Osteoblast (primary cell): ENCODE data around the gene CTCFL. TPM values are rescaled to one million over a fixed set of nuclear protein-coding genes. Genes with fewer than 3 reads are reported as not detected.

Experiments used
- DNase-seq: peaks from one replicate; pipeline ENCODE4 v3.0.0; 2011; ENCODE audit warnings: low spot score, mixed read lengths; ENCODE audit not compliant: insufficient read length; ENCODE audit errors: missing footprints
- H2AFZ ChIP-seq: 2 replicates; pipeline ENCODE4 v1.6.0; 2011; ENCODE audit warnings: mild to moderate bottlenecking, low read length
- H3K27ac ChIP-seq: 2 replicates; pipeline ENCODE4 v1.5.1; 2011; ENCODE audit warnings: mild to moderate bottlenecking, low read depth, low read length, moderate library complexity
- H3K27me3 ChIP-seq: 2 replicates; pipeline ENCODE4 v1.6.0; 2012; ENCODE audit warnings: mild to moderate bottlenecking, control low read depth, inconsistent platforms, low read length, moderate library complexity; ENCODE audit not compliant: insufficient read depth
- H3K36me3 ChIP-seq: 2 replicates; pipeline ENCODE4 v1.5.1; 2011; ENCODE audit warnings: mild to moderate bottlenecking, low read length, control low read depth, moderate library complexity; ENCODE audit not compliant: insufficient read depth
- H3K4me1 ChIP-seq: 2 replicates; pipeline ENCODE4 v1.5.1; 2011; ENCODE audit warnings: mild to moderate bottlenecking, low read length, control low read depth, moderate library complexity; ENCODE audit not compliant: insufficient read depth
- H3K4me2 ChIP-seq: 2 replicates; pipeline ENCODE4 v1.6.0; 2011; ENCODE audit warnings: mild to moderate bottlenecking, low read length; ENCODE audit not compliant: insufficient read depth
- H3K4me3 ChIP-seq: fragments of 200-600 bp; sonication (generic); 3 replicates; pipeline ENCODE4 v1.5.1; 2012; ENCODE audit warnings: mild to moderate bottlenecking, low read length, inconsistent platforms; ENCODE audit not compliant: insufficient read depth
- H3K79me2 ChIP-seq: 2 replicates; pipeline ENCODE4 v1.6.0; 2012; ENCODE audit warnings: mild to moderate bottlenecking, low read length, control low read depth, inconsistent platforms; ENCODE audit not compliant: insufficient read depth
- H3K9me3 ChIP-seq: 2 replicates; pipeline ENCODE4 v1.5.1; 2011; ENCODE audit warnings: low read depth, low read length, control low read depth
- H4K20me1 ChIP-seq: 2 replicates; pipeline ENCODE4 v1.6.0; 2012; ENCODE audit warnings: mild to moderate bottlenecking, low read length, control low read depth; ENCODE audit not compliant: insufficient read depth
- total RNA-seq: library from RNA; depleted of rRNA; stranded (reverse); fragments of >200 nt; gene quantifications from 2 replicates; pipeline ENCODE4 v1.2.3, GENCODE V29; 2012
- TF ChIP-seq, protein P1 (sequence below): IDR thresholded peaks from 2 replicates; pipeline ENCODE4 v1.5.1; 2011; ENCODE audit warnings: mild to moderate bottlenecking, low read depth, low read length, moderate library complexity; ENCODE audit errors: extremely low read depth

Gene CTCFL
- total RNA-seq, 1 donor: not detected

DNA sequence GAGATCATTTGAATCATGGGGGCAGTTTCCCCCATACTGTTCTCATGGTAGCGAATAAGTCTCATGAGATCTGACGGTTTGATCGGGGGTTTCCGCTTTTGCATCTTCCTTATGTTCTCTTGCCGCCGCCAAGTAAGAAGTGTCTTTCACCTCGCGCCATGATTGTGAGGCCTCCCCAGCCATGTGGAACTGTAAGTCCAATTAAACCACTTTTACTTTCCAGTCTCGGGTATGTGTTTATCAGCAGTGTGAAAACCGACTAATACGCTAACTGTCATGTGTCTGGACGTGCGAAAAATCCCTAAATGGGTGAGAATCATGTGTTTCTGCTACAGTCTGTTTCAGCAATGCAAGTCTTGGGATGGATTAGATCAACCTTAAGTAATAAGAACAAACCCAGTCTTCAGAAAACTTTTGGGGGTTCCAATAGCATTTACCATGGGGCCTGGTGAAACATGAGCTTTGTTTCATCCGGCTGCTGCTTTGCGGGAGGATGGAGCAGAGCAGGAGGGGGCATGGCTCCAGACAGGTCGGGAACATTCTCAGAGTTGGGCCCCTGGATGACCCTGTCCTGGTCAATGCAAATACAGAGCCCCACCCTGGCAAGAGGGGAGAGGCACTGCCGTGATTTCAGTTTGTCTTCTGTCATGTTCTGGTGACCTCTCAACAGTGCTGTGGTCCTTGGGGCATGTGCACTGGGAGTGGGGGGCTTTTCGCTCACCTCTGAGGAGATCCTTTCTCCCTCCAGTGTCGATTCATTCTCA is 41.5 kb downstream of the CTCFL start:
- Histone ChIP-seq H3K9me3 (no peaks in the 10 kb centered on the region), H2AFZ (no peak overlapping the region), H3K4me2 (no peak overlapping the region), H3K4me3 (no peak overlapping the region), H3K27ac (no peak overlapping the region), H3K36me3 (no peaks in the 10 kb centered on the region), H4K20me1 (no peaks in the 10 kb centered on the region), H3K4me1 (no peaks in the 10 kb centered on the region), H3K79me2 (no peaks in the 10 kb centered on the region), H3K27me3 (no peaks in the 10 kb centered on the region)
- TF ChIP-seq, protein P1, sequence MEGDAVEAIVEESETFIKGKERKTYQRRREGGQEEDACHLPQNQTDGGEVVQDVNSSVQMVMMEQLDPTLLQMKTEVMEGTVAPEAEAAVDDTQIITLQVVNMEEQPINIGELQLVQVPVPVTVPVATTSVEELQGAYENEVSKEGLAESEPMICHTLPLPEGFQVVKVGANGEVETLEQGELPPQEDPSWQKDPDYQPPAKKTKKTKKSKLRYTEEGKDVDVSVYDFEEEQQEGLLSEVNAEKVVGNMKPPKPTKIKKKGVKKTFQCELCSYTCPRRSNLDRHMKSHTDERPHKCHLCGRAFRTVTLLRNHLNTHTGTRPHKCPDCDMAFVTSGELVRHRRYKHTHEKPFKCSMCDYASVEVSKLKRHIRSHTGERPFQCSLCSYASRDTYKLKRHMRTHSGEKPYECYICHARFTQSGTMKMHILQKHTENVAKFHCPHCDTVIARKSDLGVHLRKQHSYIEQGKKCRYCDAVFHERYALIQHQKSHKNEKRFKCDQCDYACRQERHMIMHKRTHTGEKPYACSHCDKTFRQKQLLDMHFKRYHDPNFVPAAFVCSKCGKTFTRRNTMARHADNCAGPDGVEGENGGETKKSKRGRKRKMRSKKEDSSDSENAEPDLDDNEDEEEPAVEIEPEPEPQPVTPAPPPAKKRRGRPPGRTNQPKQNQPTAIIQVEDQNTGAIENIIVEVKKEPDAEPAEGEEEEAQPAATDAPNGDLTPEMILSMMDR: no peak
- DNase-seq: peak; percentile 32

DNA sequence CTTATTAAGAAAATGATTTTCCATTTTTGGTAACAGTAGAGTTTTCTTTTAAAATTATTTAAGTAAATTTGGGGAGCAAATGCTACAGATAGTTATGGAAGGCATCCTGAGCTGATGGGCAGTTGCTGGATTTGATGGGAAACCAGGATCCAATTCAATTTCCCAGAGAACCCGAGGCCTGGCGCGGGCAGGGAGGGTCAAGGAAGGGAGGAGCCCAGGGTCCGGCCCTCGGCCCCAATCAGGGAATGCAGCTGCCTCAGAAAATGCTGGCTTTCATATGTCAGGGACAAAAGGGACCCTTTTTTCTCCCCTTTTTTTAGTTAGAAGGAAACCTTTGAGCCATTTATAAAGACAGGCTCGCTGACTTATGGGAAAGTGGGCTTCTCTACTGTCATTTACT is 42.1 kb downstream of the CTCFL start:
- TF ChIP-seq, protein P1: no peak
- H3K79me2 ChIP-seq: no peaks in the 10 kb centered on the region
- H3K4me1 ChIP-seq: no peaks in the 10 kb centered on the region
- H3K27me3 ChIP-seq: peaks cover 5% of the 10 kb centered on the region
- no peak overlapping the region for H3K4me2 ChIP-seq
- H2AFZ ChIP-seq: no peak overlapping the region
- no peak overlapping the region for H3K27ac ChIP-seq
- H4K20me1 ChIP-seq: no peaks in the 10 kb centered on the region
- no peaks in the 10 kb centered on the region for H3K9me3 ChIP-seq
- no peak overlapping the region for H3K4me3 ChIP-seq
- no peak for DNase-seq
- H3K36me3 ChIP-seq: no peaks in the 10 kb centered on the region

DNA sequence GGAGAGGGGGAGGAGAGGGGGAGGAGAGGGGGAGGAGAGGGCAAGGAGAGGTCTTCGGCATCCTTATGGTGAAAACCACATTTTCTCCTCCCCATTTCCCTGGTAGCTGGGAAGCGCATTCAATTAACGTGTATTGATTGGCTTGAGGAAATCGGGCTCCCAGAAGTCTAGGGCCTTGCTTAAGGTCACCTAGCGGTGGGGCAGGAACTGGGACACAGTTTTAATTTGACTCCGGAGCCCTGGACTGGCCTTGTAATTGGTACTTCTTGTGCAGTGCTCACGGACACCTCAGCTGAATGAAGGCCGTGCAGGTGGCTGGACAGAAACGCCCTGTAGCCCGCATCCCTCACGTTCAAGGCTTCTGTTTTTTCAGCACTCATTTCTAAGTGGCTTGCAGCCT is 42.8 kb downstream of the CTCFL start:
- H3K27me3 ChIP-seq: peaks cover 6% of the 10 kb centered on the region
- H3K9me3 ChIP-seq: no peaks in the 10 kb centered on the region
- TF ChIP-seq, protein P1: no peak
- H3K36me3 ChIP-seq: no peaks in the 10 kb centered on the region
- H3K79me2 ChIP-seq: no peaks in the 10 kb centered on the region
- no peaks in the 10 kb centered on the region for H4K20me1 ChIP-seq
- no peak overlapping the region for H3K27ac ChIP-seq
- H3K4me1 ChIP-seq: no peaks in the 10 kb centered on the region
- no peak overlapping the region for H3K4me2 ChIP-seq
- no peak overlapping the region for H2AFZ ChIP-seq
- no peak overlapping the region for H3K4me3 ChIP-seq
- DNase-seq: peak; percentile 38

DNA sequence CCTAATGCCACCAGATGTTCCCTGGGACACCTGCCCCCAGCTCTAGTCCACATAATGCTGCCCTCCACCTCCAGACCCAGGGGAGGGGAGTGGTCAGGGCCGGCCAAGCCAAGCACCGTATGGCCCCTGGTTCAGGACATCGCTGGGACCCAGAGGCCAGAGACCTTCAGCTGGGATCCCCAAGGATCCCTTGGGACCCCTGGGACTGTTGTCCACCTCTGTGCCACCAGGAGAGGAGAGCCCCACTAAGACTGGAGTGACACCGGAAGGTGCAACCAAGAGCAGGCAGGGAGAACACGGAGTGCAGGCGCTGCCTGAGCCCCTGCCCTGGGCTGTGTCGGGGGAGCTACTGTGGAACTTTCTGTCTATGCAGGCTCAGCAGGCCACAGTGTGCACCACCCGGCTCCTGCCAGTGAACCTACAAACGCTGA is 43.6 kb downstream of the CTCFL start:
- DNase-seq: peak; percentile 22
- Histone ChIP-seq H3K9me3 (no peaks in the 10 kb centered on the region), H2AFZ (no peak overlapping the region), H3K79me2 (no peaks in the 10 kb centered on the region), H4K20me1 (no peaks in the 10 kb centered on the region), H3K36me3 (no peaks in the 10 kb centered on the region), H3K4me2 (no peak overlapping the region), H3K4me1 (no peaks in the 10 kb centered on the region), H3K27ac (no peak overlapping the region), H3K27me3 (peaks cover 7% of the 10 kb centered on the region), H3K4me3 (no peak overlapping the region)
- TF ChIP-seq, protein P1: no peak
